Activated CD8-positive, alpha-beta T cell treated with anti-CD3 and anti-CD28 coated beads for 36 hours (primary cell): ENCODE measurements around the gene DOK6. TPM values are rescaled to one million over a fixed set of nuclear protein-coding genes. Genes with fewer than 3 reads are reported as not detected.

Experiments
- ATAC-seq: fragments of 200-7000 bp; cut with Tn5 transposase; one replicate; pipeline ENCODE4 v1.10.0; 2021; ENCODE audit warnings: mild to moderate bottlenecking, moderate library complexity
- CTCF ChIA-PET: fragments of 350-600 bp; sonication (Branson Sonifier 250); formaldehyde crosslinking; loops from one replicate; lab custom pipeline; 2021; ENCODE audit warnings: antibody characterized with exemption; lab: Charles Lee
- POLR2A ChIA-PET: fragments of 350-600 bp; sonication (Branson Sonifier 250); formaldehyde crosslinking; loops from one replicate; lab custom pipeline; 2021; ENCODE audit warnings: antibody characterized with exemption; lab: Charles Lee
- DNase-seq: peaks from one replicate; pipeline ENCODE4 v3.0.0-alpha.2; 2020
- H3K27ac Mint-ChIP-seq: one replicate; pipeline ENCODE4 v1.8.0; 2021; ENCODE audit warnings: mild to moderate bottlenecking, mixed read lengths
- H3K27me3 Mint-ChIP-seq: one replicate; pipeline ENCODE4 v1.8.0; 2021; ENCODE audit warnings: mixed read lengths
- H3K36me3 Mint-ChIP-seq: one replicate; pipeline ENCODE4 v1.8.0; 2021; ENCODE audit warnings: low read depth, mixed read lengths
- H3K4me1 Mint-ChIP-seq: one replicate; pipeline ENCODE4 v1.8.0; 2021; ENCODE audit warnings: low read depth, mixed read lengths
- H3K4me3 Mint-ChIP-seq: one replicate; pipeline ENCODE4 v1.8.0; 2021; ENCODE audit warnings: mild to moderate bottlenecking, moderate library complexity, mixed read lengths
- H3K9me3 Mint-ChIP-seq: one replicate; pipeline ENCODE4 v1.8.0; 2021; ENCODE audit warnings: mixed read lengths
- CTCF ChIP-seq: fragments of 200-600 bp; IDR thresholded peaks from one replicate; pipeline ENCODE4 v1.8.0; 2022; ENCODE audit warnings: antibody characterized with exemption, mild to moderate bottlenecking
- intact Hi-C: fragments of 100-400 bp; cut with micrococcal nuclease; formaldehyde crosslinking; loops from one replicate; pipeline ENCODE4 v1.10.0; 2022
- total RNA-seq, 2 experiments: library from RNA; stranded (reverse); gene quantifications; one replicate each; pipeline ENCODE4 v1.2.3, GENCODE V29; 2021

The DOK6 gene
- total RNA-seq, 2 experiments from 2014 or later, result not detected

DNA sequence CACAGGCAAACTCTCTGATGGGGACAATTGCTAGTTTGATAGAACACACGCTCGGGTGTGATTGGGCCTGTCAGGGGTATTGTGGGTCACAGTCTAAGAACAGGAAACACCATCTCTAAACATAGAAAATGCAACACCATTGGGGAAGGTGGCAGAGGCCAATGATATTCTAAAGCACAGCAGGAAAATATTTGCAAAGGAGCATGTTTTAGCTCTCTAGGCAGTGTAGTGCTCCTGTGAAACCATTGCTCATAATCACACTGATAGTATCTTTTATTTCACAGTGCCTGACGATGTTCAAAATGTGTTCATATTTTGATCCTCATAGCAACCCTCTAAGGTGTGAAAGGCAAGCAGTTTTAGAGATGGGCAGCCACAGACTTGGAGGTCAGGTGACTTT lies 322.7 kb downstream of the DOK6 start:
- intact Hi-C loops, result no loop called here
- DNase-seq, result no peak
- no peak overlapping the region for H3K27ac Mint-ChIP-seq
- no peaks in the 10 kb centered on the region for H3K27me3 Mint-ChIP-seq
- ChIA-PET CTCF (no interaction called here), POLR2A (interaction anchor here (0.6 to 1.2 kb wide), 2 partner anchors 162 to 234 kb away, joined by 3 read pairs; no protein-coding TSS in a partner anchor)
- TF ChIP-seq CTCF, result no peak
- peaks cover 19% of the 10 kb centered on the region for H3K9me3 Mint-ChIP-seq
- peak; percentile 53 for ATAC-seq
- H3K36me3 Mint-ChIP-seq, result no peaks in the 10 kb centered on the region
- H3K4me3 Mint-ChIP-seq, result no peak overlapping the region
- peaks cover 4% of the 10 kb centered on the region for H3K4me1 Mint-ChIP-seq

DNA sequence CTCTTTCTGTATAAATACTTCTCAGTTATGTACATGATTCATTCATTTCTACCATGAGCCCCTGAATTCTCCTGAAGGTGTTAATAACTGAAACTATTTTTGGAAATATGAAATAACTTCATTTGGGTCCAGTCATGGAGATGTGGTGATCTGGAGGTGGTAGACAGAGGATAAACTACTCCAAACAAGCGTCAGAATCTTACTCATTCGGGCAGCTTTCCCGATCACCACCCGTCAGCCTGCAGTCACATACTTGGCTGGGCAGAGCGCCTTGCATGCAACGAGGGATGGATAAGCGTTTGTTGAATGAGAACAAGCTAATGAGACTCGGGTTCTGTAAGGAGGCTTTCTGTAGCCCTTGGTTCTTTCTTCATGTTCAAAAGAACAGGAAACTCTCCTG lies 324.3 kb downstream of the DOK6 start:
- ChIA-PET CTCF (no interaction called here), POLR2A (interaction anchor here (0.6 kb wide), 1 partner anchor 11 kb away, joined by 3 read pairs; no protein-coding TSS in a partner anchor)
- no peak overlapping the region for H3K27ac Mint-ChIP-seq
- no peaks in the 10 kb centered on the region for H3K36me3 Mint-ChIP-seq
- no peak overlapping the region for H3K4me3 Mint-ChIP-seq
- ATAC-seq (no peak), DNase-seq (no peak)
- no peaks in the 10 kb centered on the region for H3K27me3 Mint-ChIP-seq
- H3K4me1 Mint-ChIP-seq, result peaks cover 4% of the 10 kb centered on the region
- no peak for TF ChIP-seq CTCF
- peaks cover 5% of the 10 kb centered on the region for H3K9me3 Mint-ChIP-seq
- intact Hi-C loops, result no loop called here

DNA sequence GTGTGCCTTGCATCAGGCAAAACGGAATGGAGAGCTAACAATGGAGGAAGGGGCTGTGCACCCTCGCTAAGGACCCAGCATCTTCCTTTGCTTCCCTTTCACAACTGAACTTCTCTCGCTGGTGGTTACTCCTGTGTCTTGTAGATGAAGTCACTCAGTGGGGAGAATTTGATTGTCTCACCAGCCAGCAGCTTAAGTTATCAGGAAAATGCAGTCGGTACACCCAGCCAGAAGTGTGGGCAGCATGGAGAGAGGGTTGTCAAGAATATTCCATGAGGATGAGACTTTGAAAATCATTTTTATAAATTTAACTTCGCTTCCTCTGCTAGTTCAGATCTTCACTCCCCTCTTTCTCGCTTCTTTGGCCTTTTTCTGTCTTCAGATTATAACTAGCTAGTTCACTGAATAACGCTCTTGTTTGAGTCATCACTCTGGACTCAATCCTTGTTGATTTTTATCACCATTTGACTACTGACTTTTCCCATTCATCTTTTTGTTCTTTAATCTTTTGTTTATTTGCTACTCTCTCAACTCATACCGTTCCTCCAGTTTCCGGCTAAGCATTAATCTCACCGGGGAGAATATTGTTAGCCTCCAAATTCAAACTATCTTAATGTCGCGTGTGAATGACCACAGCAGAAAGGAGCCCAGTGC lies 325.3 kb downstream of the DOK6 start:
- Mint-ChIP-seq H3K9me3 (no peaks in the 10 kb centered on the region), H3K4me3 (no peak overlapping the region), H3K27me3 (no peaks in the 10 kb centered on the region), H3K36me3 (no peaks in the 10 kb centered on the region), H3K27ac (no peak overlapping the region), H3K4me1 (peaks cover 4% of the 10 kb centered on the region)
- CTCF ChIA-PET, result no interaction called here
- ATAC-seq (no peak), DNase-seq (no peak)
- intact Hi-C loops, result no loop called here
- no peak for TF ChIP-seq CTCF
- POLR2A ChIA-PET, result no interaction called here

DNA sequence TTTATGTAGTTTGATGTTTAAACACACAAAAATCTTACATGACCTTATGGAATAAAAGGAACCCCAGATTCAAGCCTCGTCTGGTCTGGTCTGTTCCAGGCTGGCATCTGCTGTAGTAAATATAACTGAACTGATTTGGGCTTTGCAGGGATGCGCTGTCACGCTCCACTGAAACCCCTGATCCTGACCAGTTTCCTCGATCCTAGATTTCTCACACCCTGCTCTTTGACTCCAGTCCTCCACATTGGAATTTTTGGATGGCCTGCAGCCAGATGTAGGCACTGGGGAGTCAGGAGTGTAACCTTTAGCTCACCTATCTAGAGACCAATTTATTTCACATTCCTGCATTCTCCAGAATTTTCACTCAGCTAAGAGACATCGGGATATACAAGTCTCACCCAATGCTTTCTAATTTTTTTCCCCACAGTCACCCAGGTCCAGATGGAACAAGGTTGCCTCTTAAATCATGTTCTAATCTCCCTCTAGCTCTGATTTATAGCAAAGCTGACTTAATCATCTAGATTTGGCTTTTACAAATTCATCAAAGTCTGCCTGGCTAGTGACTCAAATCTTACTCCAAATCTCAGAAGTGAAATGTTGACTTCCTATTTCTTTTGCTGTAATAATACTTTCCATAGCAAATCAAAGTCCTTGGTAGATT lies 327.4 kb downstream of the DOK6 start:
- Mint-ChIP-seq H3K27ac (no peak overlapping the region), H3K4me1 (peaks cover 4% of the 10 kb centered on the region), H3K27me3 (no peaks in the 10 kb centered on the region), H3K36me3 (no peaks in the 10 kb centered on the region), H3K4me3 (no peak overlapping the region), H3K9me3 (no peaks in the 10 kb centered on the region)
- ChIA-PET CTCF (interaction anchor here (1.2 kb wide), 1 partner anchor 15 kb away, joined by 3 read pairs; no protein-coding TSS in a partner anchor), POLR2A (no interaction called here)
- intact Hi-C loops, result no loop called here
- ATAC-seq (no peak), DNase-seq (no peak)
- no peak for TF ChIP-seq CTCF

- no peak overlapping the region for H3K4me3 Mint-ChIP-seq
- no peaks in the 10 kb centered on the region for H3K4me1 Mint-ChIP-seq
- no peak for TF ChIP-seq CTCF
- no peaks in the 10 kb centered on the region for H3K27me3 Mint-ChIP-seq
- no peak overlapping the region for H3K27ac Mint-ChIP-seq
- intact Hi-C loops, result no loop called here
- ChIA-PET POLR2A (no interaction called here), CTCF (no interaction called here)
- H3K36me3 Mint-ChIP-seq, result no peaks in the 10 kb centered on the region
- H3K9me3 Mint-ChIP-seq, result peaks cover 6% of the 10 kb centered on the region
- DNase-seq (no peak), ATAC-seq (no peak)
Observed at GRCh38 chr18:69730664-69731063, 330.0 kb downstream of the DOK6 start.
